GM12875 (cell line): ENCODE data around the gene FGD5.
A peak's percentile ranks its signal among the peaks of the same experiment; 100 is the strongest.

Experiments used
- H3K4me3 ChIP-seq: one replicate; pipeline ENCODE4 v1.5.1; 2011; ENCODE audit warnings: low read depth, low read length, control low read depth
- CTCF ChIP-seq: IDR thresholded peaks from 2 replicates; pipeline ENCODE4 v1.5.1; 2011; ENCODE audit warnings: low read depth, mild to moderate bottlenecking, control low read depth, inconsistent platforms, low read length, moderate library complexity, borderline replicate concordance; ENCODE audit not compliant: insufficient read depth

Gene FGD5

DNA sequence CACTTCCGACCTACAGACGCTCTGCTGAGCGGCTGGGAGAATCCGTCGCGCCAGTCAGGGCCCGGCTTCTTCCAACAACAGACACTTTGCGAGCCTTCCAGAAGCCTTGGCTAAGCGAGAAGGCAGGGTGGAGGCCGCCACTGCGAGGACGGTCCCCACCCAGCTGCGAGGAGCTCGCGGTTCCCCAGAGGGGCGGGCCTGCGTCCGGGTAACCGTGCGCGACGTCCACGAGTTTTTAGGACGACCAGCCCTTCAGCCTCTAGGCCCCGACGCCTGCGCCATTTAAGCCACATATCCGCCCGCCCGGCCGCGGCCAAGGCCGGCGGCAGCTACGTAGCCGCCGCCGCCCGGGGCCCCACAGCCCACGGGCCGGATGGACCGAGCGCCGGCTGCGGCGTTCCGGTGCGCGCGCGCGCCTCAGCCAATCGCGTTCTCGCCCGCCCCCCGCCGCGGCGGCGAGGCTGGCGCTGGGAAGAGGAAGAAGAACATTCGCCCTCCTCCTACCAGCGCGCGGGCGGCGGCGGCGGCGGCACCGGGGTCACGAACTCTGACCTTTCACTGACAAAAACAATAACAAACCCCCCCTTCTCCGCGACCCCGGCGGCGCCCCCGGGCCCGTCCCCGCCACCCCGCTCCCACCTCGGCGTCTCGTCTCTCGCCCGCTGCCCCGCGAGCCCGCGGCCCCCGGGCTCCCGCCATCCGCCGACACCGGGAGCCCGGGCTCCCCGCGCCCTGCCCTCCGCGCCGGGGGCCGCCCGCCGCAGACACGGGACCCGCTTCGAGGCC is 128.5 kb downstream of the FGD5 start, which contains the start of gene NR2C2:
NR2C2 (plus strand) TSS at position 484 of the 786 bp plus-strand sequence. CDS start 56,332 bp downstream, outside the sequence.
- peak within 1 kb of the TSS; percentile 93 for H3K4me3 ChIP-seq
- no peak for TF ChIP-seq CTCF

- TF ChIP-seq CTCF, result no peak
- H3K4me3 ChIP-seq, result peak overlapping the region; percentile 93
Observed at GRCh38 chr3:14947886-14948608, 129.3 kb downstream of the FGD5 start.

- peak overlapping the region; percentile 55 for H3K4me3 ChIP-seq
- no peak for TF ChIP-seq CTCF
Observed at GRCh38 chr3:14948609-14949038, 129.9 kb downstream of the FGD5 start.

- TF ChIP-seq CTCF, result no peak
- peak overlapping the region; percentile 55 for H3K4me3 ChIP-seq
Observed at GRCh38 chr3:14949126-14949525, 130.4 kb downstream of the FGD5 start.

- no peak overlapping the region for H3K4me3 ChIP-seq
- no peak for TF ChIP-seq CTCF
Observed at GRCh38 chr3:14950274-14950673, 131.5 kb downstream of the FGD5 start.

- no peak overlapping the region for H3K4me3 ChIP-seq
- no peak for TF ChIP-seq CTCF
Observed at GRCh38 chr3:14957153-14957552, 138.4 kb downstream of the FGD5 start.
